NCI-H524 treated with DMSO at 0.1 percent for 48 hours (cell line): ENCODE measurements around the gene RLBP1.

Source experiments
- DNase-seq: peaks from one replicate; lab custom pipeline; 2025; lab: John Stamatoyannopoulos, UW

RLBP1 gene

DNA sequence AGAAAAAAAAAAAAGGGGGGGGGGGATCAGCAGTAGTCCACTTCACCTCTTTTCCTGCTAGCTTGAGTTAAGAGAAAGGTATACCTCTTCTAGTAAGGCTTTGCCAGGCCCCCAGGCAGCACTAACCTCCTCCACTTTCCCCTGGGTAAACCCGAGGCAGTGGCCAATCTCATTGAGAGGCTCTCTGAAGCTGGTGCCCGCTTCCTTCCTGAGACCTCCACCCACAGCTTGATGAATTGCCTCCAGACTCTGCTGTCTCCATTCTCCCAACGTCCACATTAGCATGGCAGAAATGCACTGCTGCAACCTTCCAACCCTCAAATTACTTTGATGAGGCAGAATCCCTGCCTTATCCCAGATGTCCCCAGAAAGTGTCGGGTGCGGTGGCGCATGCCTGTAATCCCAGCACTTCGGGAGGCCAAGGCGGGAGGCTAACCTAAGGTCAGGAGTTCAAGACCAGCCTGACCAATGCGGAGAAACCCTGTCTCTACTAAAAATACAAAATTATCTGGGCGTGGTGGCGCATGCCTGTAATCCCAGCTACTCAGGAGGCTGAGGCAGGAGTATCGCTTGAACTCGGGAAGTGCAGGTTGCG, 15.3 kb downstream of the RLBP1 start:
- DNase-seq = no peak

DNA sequence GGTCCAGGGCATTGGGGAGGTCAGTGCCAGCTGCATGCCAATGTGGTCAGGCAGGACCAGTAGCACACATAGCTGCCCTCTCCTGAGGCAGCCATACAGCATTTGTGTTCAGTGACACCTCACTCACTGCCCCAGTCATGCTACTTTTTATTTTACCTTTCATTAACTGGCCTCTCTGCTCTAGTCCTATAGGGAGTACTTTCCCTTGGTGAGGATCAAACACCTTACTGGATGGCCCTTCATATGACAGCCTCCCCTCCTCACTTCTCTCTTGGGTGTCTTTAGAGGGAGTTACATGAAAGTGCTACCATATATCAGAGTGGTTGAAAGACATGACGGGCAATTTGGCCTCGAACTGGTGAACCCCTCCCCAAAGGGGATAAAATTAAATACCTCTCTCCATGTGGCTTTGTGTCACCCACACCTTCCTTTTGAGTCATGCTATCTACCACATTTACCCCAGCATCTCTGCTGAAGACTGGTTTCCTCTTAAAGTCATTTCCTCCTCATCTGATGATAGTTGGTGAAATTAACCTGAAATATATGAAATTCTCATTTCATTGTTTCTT, 17.6 kb downstream of the RLBP1 start:
- DNase-seq = no peak

DNA sequence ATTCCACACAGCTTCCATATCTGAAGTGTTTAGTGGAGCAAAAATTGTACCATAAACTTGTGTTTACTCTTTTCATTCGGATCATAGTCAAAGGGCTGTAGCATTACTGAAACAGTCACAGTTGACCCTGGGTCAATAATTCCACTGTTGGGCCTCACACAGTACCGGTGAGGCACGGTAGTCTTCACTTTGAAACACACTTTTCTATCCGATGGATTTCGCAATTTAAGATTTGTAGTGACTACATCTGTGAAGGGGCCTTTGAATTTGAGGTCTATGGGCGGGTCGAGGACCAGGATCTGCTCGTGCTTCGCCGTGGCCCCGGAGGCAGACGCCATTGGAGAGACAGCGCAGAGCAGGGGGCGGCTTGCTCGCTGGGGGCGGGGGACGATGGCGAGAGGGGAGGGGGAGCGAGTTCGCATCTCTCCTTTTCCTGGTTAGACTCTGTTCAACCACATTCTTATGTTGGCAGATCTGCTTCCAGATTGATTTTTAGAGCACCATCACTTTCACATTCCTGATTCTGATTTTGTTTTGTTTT, 19.8 kb downstream of the RLBP1 start:
- DNase-seq = no peak

DNA sequence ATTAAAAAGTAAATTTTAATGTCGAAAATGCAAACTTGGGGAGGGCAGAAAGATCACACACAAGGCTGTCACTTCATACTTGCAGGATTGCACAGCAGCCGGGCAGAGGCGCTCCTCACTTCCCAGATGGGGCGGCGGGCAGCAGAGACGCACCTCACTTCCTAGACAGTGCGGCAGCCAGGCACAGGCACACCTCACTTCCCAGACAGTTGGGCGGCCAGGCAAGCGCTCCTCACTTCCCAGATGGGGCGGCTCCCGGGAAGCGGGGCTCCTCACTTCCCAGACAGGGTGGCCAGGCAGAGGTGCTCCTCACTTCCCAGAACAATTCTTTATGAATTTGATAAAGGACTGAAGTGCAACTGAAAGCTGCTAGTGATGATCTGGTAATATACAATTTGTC, 21.2 kb downstream of the RLBP1 start:
- DNase-seq = no peak

DNA sequence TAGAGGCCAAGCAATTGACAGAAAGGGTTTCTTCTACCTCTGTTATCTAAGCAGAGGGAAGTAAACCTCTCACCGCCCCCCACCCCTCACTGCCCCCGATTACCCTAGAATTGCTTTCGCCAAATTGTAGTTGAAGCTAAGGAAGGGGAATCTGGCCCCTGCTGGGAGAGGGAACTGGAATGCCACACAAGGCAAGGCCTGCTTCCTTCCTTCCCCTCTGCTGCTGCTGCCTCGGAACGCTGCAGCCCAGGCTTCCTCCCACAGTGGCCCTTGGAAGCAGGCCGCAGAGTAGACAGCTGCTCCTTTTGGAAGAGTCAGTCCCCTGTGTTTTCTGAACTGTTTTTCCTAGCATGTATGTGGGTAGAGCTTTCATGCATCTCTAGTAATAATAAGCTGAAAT, 21.6 kb downstream of the RLBP1 start:
- no peak for DNase-seq

DNA sequence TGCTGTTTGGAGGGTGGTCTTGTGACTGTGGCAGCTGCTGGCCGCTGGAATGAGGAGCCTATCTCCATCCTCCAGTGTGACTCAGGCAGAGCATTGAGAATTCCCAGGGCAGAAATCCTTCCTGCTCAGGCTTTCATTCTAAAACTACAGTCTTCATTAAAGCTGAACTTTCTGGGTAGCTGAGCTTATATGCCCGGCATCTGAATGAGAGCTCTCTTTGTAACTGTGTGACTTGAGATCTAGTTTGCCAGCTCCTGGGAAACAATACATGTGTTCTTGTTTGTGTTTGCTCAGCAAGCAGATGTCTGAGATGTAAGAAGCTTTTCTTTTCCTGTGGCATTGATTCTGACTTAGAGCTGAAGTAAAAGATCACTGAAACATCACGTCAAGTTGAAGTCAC, 22.4 kb downstream of the RLBP1 start:
- no peak for DNase-seq

DNA sequence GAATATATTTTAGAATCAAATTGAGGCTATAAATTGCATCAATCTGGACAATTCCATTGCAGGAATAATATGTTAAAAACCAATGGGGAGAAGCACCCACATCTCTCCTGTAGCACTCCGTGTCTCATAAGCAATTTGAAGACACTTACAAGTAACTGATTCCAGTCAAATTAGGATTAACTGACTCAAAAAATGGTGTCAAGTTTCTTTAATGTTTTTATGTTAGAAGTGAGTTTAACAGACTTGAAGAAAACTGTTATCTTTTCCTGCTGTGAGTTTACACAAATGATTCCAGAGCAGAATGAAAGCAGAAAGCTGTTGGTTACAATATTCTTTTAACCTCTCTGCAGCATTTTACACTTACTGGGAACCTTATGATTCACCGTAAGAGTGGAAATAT, 23.2 kb downstream of the RLBP1 start:
- no peak for DNase-seq

DNA sequence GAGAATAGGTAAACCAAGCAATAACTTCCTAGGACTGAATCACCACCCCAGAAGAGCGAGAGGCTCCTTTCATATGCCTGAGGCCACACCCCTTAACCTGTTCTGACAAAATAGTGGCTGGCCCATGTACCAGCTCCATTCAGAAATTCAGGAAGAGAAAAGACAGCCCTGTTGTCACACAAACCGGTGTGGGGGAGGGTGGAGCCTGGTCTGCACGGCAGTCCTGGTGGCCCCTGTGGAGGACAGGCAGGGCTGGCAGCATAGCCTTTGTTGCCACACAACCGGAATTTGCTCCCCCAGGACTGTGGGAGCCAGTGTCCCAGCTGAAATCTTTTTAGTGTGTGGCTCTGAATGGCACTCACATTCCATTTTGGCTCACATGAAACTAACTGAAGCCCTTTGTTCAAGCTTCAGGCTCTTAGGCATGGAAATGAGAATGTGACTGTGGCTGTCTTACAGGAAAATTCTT, 23.8 kb downstream of the RLBP1 start:
- DNase-seq = no peak

DNA sequence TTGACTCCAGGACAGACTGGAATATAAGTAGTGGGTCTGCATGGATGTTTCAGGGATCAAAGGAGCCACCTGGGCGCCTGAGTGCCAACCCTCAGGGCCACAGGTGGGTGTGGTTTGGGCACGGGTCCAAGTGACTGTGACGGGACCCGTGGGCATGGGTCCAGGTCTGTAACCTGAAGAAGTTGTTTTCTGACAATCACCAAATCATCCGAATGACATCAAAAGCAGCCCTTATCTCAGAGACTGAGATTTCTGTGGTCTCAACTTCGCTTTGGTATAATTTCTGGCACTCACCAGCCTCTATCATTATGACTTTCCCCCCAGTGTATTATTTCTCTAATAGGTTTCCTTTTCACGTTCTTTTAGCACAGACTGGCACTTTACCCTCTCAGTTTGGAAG, 24.4 kb downstream of the RLBP1 start:
- no peak for DNase-seq

DNA sequence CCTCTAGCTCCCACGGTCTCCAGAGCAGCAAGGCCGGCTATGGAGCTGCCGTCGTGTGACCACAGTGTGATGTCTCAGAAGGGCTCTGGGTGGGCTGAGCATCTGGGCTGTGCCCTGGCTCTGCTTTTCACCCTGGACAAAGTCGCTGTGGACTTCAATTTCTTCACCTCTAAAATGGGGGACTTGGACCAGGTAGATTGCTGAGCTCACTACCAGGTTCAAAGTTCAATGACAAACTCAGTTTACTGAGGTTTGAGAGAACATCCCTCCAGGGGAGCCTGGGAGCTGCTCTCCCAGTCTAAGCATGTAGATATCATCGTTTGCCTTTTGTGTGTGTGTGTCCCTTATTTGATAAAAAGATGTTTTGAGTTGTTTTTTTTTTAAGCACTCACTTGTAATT, 25.1 kb downstream of the RLBP1 start:
- DNase-seq = no peak

DNA sequence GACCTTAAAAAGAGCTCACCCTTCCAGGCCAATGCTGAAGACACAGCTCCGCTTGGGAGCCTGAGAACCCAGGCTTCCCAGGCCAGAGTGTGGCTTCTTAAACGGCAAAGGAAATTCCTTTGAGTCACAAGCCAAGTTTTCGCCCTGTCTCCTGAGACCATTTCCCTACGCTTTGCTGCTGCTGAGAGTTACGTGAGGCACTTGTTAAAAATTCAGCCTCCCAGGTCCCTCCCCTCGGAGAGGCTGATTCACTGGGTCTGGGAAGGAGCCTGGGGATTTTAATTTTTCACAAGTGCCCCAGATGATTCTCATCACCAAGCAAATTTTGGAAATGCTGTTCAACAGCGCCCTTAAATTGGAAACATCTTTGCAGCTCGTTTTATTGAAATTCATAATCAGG, 25.5 kb downstream of the RLBP1 start:
- no peak for DNase-seq

DNA sequence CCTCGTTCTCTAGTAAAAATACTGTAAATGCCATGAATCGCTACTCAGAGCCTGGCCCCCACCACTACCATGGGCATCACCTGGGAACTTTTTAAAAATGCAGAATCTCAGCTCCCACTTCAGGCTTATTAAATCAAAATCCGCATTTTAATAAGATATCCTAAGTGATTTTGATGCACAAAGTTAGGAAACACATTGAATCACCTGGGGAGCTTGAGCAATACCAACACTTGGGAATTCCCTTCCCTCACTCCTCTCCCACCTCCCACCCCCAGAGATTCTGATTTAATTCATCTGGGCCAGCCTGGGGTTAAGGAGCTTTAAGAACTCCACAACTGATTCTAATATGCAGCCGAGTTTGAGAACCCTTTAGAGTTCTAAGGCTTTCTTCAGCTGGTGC, 26.8 kb downstream of the RLBP1 start:
- DNase-seq = no peak

DNA sequence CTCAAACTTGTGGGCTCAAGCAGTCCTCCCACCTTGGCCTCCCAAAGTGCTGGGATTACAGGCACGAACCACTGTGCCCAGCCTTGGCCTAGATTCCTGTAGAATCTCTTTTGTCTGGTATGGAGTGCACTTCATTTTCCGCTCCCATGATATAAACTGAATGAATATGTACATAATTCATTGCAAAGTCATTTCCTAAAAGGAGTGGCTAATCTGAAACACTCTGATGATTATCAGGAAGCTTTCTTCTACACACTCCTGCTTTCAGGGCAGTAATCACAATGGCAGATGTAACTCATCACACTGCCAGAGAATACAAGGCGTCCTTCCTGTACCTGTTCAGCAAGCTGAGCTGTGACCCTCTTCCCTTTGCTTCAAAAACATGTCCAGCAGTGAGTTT, 28.6 kb downstream of the RLBP1 start:
- no peak for DNase-seq

DNA sequence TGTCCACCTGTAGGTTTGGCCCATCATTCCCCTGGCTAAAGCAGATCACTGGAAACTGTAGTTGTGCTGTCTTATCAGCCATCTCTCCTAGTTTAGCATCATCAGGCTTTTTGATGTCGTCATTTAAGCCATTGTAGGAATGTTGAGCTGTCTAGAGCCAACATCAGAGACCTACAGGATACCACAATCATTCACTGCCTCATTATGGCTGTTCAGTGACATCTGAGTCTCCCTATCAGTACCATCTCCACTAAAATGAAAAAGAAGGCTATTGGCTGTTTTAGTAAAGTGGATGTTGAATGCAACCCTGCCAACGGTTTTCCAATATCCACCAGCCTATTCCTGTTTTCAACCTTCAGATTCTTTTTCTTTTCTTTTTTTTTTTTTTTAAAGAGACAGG, 29.2 kb downstream of the RLBP1 start:
- DNase-seq = no peak

DNA sequence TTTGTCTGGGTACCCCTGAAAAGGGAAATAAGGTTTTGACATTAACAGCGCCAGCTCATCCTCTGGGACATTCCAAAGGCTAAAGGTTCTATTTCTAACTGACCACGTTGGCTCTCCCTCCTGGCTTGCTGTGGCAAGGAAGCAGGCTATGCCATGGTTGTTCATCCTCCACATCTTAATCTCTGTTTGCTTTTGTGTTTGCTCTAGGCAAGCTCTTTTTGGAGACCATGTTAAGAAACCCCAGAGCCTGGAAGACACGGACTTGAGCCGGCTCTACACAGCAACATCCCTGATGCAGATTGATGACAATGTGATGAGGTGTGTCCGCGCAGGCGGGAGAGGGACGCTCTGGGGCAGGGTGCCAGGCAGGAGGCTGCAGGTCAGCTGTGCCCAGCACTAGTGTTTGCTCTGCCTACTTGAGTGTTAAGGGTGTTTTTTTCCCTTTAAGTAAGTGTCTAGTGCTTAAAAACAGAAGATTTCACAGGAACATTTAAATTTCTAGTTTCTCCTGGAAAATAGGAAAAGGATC, 33.3 kb downstream of the RLBP1 start:
- no peak for DNase-seq

DNA sequence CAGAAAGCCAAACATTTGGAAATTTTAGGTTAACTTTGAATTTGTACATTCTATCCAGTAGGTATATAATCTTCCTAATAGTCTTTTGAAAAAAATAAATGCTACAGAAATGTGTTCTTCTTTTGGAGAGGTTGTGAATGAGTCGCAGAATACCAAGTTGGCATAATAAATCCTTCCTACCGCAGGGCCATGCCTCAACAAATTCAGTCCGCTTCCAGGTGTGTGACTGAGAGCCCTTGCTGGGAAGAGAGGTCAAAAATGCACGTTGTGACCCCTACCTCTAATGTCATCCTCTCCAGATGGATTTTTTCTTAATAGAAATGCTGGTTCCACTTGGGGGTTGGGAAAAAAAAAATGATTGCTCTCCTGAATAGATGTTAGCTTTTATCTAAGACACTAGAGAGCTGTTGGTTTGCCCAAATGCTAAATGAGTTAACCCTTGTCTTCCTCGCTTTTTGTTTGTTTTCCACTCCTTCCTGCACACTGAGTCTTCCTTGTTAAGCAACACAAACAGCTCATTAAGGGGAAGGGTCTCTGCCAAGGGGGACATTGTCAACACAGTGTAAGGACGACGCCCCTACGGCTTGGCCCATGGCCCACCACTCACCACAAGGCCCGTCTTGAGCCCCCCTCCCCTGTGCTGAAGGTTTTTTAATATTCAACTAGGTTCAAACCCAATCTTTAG, 33.9 kb downstream of the RLBP1 start:
- DNase-seq = no peak

DNA sequence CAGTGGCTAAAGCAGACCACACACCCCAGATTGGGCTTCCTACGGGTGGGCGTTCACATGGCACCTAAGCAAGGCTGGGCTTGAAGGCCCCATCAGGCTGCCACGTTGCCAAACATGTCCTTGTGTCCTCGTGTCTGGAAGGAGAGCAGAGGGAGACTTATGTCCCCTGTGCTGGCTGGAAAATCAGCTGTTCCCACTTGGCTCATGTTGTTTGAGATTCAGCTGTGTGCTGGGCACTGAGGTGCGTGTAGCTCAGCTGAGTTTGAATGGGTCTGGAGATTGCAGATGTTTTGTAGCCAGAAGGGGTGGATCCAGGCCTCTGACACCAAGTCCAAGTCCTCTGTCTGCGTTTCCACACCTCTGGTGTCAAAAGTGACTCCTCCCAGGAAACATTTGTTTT, 34.6 kb downstream of the RLBP1 start:
- DNase-seq = no peak

DNA sequence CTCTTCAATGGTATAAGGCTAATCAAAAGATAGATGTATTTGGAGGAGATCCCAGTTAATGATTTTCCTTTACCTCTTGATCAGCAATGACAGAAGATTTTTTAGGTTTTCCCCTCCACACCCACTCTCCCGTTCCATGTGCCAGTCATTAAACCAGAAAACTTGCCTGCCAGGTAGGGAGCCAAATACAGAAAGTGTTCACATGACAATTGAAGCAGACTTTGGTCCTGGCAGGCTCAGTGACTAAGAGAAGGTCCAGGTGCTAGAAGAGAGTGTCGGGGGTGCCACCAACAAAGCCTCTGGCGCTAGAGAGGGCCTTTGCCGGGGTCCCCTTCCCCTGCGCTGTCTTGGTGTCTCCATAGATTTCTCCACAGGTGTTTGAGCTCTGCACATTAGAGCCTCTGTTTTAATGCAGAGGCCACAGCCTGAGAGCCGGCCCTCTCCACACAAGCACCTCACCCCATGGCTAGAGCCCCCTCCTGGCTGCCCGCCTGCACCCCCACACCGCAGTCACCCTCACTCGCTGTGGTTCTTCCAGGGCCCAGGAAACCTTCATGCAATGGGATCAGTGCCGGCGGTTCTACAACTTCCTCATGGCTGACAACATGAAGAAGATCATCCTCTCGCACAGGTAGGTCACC, 36.4 kb downstream of the RLBP1 start:
- no peak for DNase-seq

DNA sequence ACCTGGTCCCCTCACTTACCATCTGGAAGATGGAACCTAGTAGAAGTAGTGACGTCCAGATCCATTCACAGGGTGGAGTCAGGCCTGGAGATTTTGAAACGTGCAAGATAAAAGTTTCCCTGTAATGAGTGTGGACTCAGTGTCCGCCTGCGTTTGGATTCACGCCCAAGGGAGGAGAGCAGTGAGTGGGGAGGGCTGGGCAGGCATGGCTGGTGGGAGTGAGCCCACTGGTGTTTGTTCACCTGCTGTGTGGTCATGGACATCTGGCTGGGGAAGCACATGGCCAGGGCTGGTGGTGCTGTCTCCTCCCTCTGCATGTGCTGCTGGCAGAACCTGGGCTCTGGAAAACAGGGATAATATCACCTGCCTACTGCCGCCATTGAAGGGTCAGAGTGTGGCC, 37.0 kb downstream of the RLBP1 start:
- DNase-seq = no peak

DNA sequence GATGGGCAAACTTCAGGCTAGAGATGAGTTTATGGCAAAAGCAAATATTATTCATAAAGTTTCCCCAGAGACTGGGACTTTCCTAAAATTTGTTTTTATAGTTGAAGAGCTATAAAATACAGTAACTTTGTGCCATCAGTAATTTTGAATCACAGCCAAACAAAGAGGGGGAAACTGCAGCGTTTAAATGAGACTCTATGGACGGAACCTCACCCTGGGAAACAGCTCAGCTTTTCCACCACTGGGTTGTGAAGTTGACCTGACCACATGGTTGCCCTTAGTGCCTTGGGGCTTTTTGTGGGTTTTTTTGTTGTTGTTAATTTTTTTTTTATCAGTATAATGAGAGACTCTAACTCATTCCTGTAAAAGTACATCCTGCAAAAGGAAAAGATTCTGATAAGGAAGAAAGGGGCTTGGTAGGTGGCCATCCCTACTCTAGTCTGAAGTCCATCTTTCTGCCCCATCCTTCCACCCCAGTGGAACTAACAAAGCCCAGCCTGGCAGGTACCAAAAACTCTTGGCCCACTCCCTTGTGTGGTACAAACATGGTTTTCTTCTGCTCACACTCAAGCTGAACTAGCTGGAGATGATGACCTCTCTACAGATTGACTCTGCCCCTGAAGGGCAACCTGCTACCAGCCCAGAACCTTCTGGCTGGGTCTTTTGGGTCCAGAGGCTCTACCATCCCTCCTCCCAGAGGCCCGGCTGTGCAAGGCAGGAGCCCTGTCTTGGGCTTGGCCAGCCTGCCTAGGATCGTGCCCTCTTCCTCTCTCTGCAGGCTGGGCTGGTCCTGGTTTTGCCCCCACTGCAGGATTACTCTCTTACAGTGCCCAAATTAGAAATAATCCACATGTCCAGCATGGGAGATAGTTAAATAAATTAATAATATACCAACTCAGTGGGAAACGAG, 41.2 kb downstream of the RLBP1 start:
- DNase-seq = no peak

DNA sequence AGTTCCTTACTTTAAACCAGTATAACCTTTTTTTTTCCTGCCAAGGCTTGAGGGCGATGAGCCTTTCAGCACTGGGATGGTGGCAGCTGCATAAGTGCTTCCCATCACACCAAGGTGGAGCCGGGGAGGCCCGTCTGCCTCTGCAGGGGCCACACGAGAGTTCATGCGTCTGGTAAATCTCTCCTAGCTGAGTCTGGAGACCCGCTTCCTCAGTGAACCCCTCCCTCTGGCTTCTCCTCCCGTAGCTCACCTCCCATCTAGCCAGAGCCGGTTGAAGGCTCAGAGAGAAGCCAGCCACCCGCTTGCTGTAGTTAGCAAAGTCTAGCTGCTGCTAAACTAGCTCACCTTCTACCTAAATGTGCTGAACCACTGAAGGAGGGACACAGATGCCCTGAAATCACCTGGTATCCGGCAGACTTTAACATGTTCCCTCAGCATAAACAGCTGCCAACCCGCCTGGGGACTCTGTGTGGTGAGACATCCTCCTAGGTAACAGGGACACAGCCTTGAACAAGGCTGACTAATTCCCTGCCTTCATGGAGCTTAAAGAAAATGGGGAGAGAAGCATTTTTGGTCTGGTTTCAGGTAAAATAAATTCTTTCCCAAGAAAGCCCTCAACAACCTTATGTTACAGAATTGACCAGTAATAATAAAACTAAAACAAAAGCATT, 42.9 kb downstream of the RLBP1 start:
- DNase-seq = no peak
